NCI-H2227 (cell line): ENCODE measurements around the gene CUTC.
"Not testable (repeated sequence)": the region's sequence is repeated elsewhere in the genome, so short reads cannot be mapped to it uniquely, and the experiment has no call there.

Source experiments
- DNase-seq: peaks from one replicate; lab custom pipeline; 2025; ENCODE audit not compliant: unreplicated experiment; lab: John Stamatoyannopoulos, UW

Gene CUTC

DNA sequence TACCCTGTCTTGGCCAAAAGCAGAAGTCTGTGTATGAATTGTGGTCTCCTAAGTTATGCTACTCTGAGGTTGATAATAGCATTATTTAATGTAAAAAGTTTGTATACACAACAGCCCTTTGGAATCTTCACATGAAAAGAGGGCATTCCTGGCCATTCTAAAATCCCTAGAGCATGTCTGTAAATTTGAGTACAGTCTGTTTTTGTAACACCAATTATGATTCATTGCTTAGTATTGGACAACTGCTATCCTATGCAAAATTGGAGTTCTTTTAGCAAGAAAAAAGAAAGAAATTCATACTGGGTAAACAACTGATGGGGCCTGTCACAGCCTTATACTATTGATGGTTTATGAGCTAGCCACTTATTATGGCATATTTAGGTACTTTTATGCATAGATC is 10.2 kb downstream of the CUTC start:
- no peak for DNase-seq

DNA sequence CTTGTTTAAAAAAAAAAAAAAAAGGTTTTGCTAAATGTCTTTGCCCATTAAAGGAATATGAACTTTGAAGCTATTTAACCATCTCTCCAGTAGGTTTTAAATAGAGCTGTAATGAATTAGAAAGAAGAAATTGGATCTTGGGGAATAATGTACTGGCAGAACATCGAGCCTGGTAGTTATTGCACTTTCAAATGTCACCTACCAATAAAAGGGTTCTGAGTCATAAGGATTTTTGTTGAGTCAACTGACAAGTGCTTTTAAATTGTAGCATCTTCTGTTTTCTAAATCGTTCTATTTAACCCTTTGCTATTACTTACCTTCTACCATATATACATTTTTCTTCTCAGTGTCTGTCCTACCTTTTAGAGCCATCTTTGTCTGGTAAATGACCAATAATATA is 10.7 kb downstream of the CUTC start:
- DNase-seq, result no peak

DNA sequence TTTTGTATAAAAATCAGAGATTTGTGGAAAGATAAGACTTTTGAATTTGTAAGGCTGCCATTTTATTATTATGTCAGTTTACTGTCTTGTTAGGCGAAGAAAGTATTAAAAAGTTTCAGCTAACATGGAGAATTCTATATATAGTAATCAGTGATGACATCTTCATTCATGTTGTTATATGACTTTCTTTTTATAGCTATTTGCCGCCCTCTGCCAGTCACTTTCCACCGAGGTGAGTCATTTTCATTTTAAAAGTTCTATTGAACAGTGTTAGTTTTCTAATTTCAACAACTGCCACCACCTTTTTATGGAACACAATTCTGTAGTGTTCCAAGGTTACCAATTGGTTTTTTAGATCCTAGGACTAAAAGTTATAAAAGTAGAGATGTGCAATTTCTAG is 11.8 kb downstream of the CUTC start:
- no peak for DNase-seq

GRCh38 chr10:99746166-99746565 is 14.1 kb downstream of the CUTC start:
- not testable (repeated sequence) for DNase-seq

GRCh38 chr10:99748823-99749451 is 16.9 kb downstream of the CUTC start:
- DNase-seq, result no peak

GRCh38 chr10:99750641-99751040 is 18.6 kb downstream of the CUTC start:
- DNase-seq, result no peak

DNA sequence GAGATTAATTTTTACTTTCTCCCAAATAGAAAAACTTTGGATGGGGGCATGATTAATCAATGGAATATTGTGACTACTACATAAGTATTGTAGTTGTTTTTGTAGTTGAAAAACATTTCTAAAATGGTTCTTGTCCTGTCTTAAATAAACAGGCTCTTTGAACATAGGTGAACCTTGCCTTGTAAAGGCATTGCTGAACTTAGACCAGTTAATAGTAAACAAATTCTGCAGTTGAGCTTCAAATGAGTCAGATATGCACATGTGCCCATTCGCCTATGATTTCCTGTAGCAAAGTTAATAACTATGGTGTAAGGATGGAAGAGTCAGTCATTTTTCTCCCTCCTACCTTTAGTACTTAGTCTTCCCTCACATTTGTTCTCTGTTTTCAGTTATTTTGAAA is 22.6 kb downstream of the CUTC start:
- no peak for DNase-seq

DNA sequence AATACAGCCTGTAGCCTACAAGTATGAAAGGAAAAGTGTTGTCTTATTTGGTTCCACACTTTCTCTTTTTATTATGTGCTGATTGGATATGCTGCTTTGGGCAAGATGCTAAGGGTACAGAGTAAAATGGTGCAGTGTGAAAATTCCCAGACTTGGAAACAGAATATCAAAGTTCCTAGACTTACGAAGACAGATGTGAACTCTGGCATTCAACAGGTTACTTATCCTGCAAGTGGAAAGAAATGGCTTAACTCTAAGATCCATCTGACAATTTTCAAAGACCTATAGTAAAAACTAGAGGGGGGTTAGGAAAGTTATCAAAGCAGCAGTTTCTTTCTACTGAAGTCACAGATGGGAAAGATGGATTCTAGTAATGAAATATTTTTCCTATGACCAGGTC is 24.1 kb downstream of the CUTC start:
- DNase-seq, result no peak

GRCh38 chr10:99758211-99758891 is 26.3 kb downstream of the CUTC start:
- no peak for DNase-seq

DNA sequence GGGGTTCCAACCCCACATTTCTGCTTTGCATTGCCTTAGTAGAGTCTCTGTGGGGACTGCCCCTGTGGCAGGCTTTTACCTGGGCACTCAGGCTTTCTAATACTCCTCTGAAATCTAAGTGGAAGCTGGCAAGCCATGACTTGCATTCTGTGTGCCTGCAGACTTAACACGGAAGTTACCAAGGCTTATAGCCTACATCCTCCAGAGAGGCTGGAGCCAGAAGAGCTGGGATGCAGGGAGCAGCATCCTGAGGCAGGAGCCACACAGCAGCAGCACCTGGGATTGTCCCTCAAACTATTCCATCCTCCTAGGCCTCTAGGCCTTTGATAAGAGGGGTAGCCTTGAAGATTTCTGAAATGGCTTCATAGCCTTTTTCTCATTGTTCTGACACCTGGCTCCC is 28.3 kb downstream of the CUTC start:
- no peak for DNase-seq

- no peak for DNase-seq
These were observed 29.3 kb downstream of the CUTC start for GRCh38 chr10:99761365-99761764.

DNA sequence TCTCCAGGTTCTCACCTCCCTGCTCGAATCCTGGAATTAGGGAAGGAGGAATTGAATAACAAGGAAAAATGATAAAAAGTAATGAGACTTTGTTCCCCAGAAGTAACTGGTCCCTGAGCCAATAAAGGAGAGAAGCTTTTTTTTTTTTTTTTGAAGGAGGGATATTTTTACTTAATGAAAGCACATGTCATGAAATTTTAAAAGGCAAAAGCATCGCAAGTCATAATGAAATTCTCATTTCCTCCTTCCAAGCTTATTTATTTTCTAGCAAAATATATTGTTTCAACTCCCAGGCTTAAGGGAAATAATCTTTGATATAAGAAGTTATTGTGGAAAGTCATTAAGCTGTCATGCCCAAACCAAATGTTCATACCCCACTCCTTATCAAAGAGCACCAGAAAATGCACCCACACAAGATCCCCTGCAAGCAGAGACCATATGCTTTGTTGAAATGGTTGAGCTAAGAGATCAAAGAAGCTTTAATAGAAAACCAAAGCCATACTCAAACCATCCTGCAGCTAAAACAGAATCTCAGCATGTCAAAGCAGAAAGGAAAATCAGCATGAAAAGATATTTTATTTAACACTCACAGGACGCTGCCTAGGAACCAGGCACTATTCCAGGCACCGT is 33.8 kb downstream of the CUTC start:
- no peak for DNase-seq

DNA sequence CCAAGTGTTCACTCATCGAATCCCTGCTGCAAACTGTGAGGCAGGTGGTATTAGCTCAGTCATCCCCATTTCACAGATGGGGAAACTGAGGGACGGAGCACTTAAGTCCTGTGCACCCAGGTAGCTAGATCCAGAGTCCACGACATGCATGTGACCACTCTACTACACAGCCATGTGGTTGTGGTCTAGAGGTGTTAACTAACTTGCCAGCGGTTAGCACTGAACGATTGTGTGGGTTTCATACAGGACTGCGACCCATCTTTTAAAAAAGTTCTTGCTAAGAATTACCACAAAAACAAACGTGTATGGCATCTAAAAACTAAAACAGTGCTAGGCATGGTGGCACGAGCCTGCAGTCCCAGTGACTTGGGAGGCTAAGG is 34.3 kb downstream of the CUTC start:
- DNase-seq, result no peak

- no peak for DNase-seq
These were observed 35.9 kb downstream of the CUTC start for GRCh38 chr10:99767901-99768300.

DNA sequence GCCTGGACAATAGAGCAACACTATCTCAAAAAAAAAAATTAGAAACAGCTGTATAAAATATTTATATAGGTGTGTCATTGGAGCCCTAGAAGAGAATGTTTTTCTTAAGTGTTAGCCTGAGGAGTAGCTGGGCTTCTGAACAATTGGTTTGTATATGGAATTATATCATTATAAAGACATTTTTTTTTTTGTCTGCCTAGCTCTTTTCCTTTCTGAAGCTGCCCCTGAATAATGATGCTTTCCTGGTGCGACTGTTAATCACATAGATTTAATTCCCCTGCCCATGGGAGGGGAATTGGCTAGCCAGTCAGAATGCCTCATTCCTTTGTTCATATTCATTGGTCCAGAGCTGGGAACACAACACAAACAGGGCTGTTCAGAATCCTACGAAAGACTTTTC is 36.5 kb downstream of the CUTC start:
- DNase-seq, result no peak

- no peak for DNase-seq
These were observed 37.7 kb downstream of the CUTC start for GRCh38 chr10:99769706-99770105.

GRCh38 chr10:99770408-99771045 is 38.5 kb downstream of the CUTC start:
- no peak for DNase-seq

DNA sequence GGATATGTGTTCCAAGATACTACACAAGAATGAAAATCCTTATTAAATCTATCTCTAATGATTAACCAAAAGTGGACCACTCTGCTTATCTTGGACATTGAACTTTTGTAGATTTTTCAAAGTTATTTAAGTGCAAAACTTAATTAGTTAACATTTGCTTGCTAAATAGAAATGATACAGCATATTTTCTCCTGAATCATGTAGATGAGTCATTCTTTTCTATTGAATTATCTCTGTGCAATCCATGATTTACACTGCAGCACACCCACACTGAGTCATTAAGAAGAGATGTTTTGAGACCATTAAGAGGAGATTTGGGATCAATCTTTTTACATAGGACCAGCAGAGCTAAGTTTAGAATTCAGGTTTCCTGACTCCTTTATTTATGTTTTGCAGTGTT is 43.8 kb downstream of the CUTC start:
- DNase-seq, result no peak

GRCh38 chr10:99777918-99778714 is 46.1 kb downstream of the CUTC start:
- no peak for DNase-seq

DNA sequence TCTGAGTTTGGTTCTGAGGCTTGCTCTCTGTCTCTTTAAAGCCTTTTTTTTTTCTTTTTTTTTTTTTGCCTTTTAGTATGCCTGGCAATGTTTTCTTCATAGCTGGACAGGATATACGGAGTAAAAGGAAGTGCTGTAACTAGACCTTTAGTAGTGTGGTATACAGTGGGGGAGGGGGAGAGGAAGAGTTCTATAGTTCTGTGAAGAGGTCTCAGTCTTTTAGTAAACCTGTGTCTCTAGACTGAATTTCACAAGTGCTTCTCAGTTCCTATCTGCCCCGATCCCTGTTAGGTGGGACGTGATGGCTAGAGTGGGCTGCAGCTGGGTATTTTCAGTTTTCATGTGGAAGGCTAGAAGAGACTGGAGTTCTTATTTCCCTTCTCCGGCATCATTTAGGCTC is 47.3 kb downstream of the CUTC start:
- DNase-seq, result no peak

DNA sequence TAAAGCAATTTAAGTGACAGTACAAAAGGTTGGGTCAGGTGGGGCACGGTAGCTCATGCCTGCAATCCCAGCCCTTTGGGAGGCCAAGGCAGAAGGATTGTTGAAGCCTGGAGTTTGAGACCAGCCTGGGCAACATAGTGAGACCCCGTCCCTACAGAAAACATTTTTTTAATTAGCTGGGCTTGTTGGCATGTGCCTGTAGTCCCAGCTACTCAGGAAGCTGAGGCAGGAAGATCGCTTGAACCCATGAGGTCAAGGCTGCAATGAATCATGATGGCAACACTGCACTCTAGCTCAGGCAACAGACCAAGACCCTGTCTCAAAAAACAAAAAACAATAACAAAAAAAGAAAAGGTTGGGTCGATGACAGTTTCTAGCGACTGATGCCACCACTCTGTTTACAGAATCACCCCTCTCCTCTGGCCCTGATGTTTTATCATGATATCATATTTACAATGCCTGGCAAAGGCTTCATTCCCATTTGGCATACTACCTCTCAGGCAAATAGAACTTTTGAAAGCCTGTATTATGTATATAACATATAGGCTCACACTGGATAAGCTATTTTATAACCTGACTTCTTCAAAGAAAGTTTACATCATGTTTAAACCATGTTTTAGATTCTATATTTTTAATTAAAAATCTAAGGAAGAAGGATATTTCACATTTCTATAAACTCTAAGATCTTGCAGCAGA is 49.8 kb downstream of the CUTC start:
- DNase-seq, result no peak
